Trophoblast cell (in vitro differentiated cells and primary cell): ENCODE measurements around the gene CST9.

Source experiments
- DNase-seq, 2 donors: peaks; one replicate each; pipeline ENCODE4 v3.0.0-alpha.2; 2016
- H2AFZ ChIP-seq: 2 replicates; pipeline ENCODE4 v1.6.1; 2013; ENCODE audit warnings: low read length, moderate library complexity, mild to moderate bottlenecking; ENCODE audit not compliant: insufficient read depth, poor library complexity
- H2AK5ac ChIP-seq: 2 replicates; pipeline ENCODE4 v1.6.1; 2013; ENCODE audit warnings: mild to moderate bottlenecking, low read length
- H2BK120ac ChIP-seq: 2 replicates; pipeline ENCODE4 v1.6.1; 2013; ENCODE audit warnings: low read length, mild to moderate bottlenecking, moderate library complexity; ENCODE audit not compliant: insufficient read depth, poor library complexity
- H2BK12ac ChIP-seq: 2 replicates; pipeline ENCODE4 v1.6.1; 2013; ENCODE audit warnings: mild to moderate bottlenecking, low read length, moderate library complexity
- H2BK5ac ChIP-seq: 2 replicates; pipeline ENCODE4 v1.6.1; 2013; ENCODE audit warnings: low read length, low read depth, moderate library complexity, mild to moderate bottlenecking; ENCODE audit not compliant: poor library complexity
- H3K14ac ChIP-seq: 2 replicates; pipeline ENCODE4 v1.6.1; 2013; ENCODE audit warnings: mild to moderate bottlenecking, low read length
- H3K18ac ChIP-seq: 2 replicates; pipeline ENCODE4 v1.6.1; 2013; ENCODE audit warnings: mild to moderate bottlenecking, low read length
- H3K23ac ChIP-seq: 2 replicates; pipeline ENCODE4 v1.6.1; 2013; ENCODE audit warnings: low read length
- H3K27ac ChIP-seq: 2 replicates; pipeline ENCODE4 v1.5.1; 2013; ENCODE audit warnings: low read depth, mild to moderate bottlenecking, inconsistent platforms, low read length, moderate library complexity
- H3K27me3 ChIP-seq: 2 replicates; pipeline ENCODE4 v1.6.1; 2013; ENCODE audit warnings: inconsistent platforms, mild to moderate bottlenecking, low read length, moderate library complexity; ENCODE audit not compliant: insufficient read depth
- H3K36me3 ChIP-seq, 2 experiments: 1 replicate in 1 of 2; 2 replicates in 1 of 2; pipeline ENCODE4 v1.6.1; 2013; ENCODE audit warnings: low read length in 2 of 2, mild to moderate bottlenecking in 2 of 2, moderate library complexity in 1 of 2; ENCODE audit not compliant: insufficient read depth in 2 of 2, control insufficient read depth in 1 of 2
- H3K4ac ChIP-seq: 2 replicates; pipeline ENCODE4 v1.6.1; 2013; ENCODE audit warnings: low read depth, mild to moderate bottlenecking, low read length, moderate library complexity
- H3K4me1 ChIP-seq, 2 experiments: 1 replicate in 1 of 2; 2 replicates in 1 of 2; pipeline ENCODE4 v1.6.1; 2013; ENCODE audit warnings: low read length in 2 of 2, mild to moderate bottlenecking in 2 of 2, moderate library complexity in 1 of 2; ENCODE audit not compliant: insufficient read depth in 2 of 2, control insufficient read depth in 1 of 2
- H3K4me2 ChIP-seq: 2 replicates; pipeline ENCODE4 v1.6.1; 2013; ENCODE audit warnings: inconsistent platforms, mild to moderate bottlenecking, low read length, moderate library complexity
- H3K4me3 ChIP-seq: 2 replicates; pipeline ENCODE4 v1.5.1; 2013; ENCODE audit warnings: mild to moderate bottlenecking, low read depth, low read length, inconsistent platforms
- H3K79me1 ChIP-seq: one replicate; pipeline ENCODE4 v1.6.1; 2013; ENCODE audit warnings: low read length
- H3K79me2 ChIP-seq: 2 replicates; pipeline ENCODE4 v1.6.1; 2013; ENCODE audit warnings: low read length, mild to moderate bottlenecking; ENCODE audit not compliant: control insufficient read depth, insufficient read depth, poor library complexity
- H3K9ac ChIP-seq: 2 replicates; pipeline ENCODE4 v1.6.1; 2013; ENCODE audit warnings: mild to moderate bottlenecking, low read length
- H3K9me3 ChIP-seq: 2 replicates; pipeline ENCODE4 v1.6.1; 2013; ENCODE audit warnings: low read depth, mild to moderate bottlenecking, control low read depth, inconsistent platforms, low read length; ENCODE audit not compliant: insufficient read depth
- H4K12ac ChIP-seq: 2 replicates; pipeline ENCODE4 v1.6.1; 2013; ENCODE audit warnings: low read depth, mild to moderate bottlenecking, low read length, moderate library complexity
- H4K8ac ChIP-seq: 2 replicates; pipeline ENCODE4 v1.6.1; 2013; ENCODE audit warnings: low read depth, mild to moderate bottlenecking, low read length, moderate library complexity
- H4K91ac ChIP-seq: one replicate; pipeline ENCODE4 v1.6.1; 2013; ENCODE audit warnings: low read depth, mild to moderate bottlenecking, low read length, moderate library complexity
- WGBS: extraction: QIAGEN DNeasy Blood & Tissue Kit; methylation state at CpG from one replicate; pipeline ENCODE4 v1.1.7; 2013; ENCODE audit warnings: missing lambda C conversion rate; ENCODE audit not compliant: insufficient read length, insufficient coverage; ENCODE audit errors: extremely low coverage; 5-methylcytosine and 5-hydroxymethylcytosine counted together

CST9 gene

GRCh38 chr20:23587631-23588030 is 18.1 kb downstream of the CST9 start:
- Histone ChIP-seq H3K27me3 (no peaks in the 10 kb centered on the region), H2AFZ (no peak overlapping the region), H3K4me1 (no peaks in the 10 kb centered on the region), H3K9me3 (no peaks in the 10 kb centered on the region), H3K36me3 (no peaks in the 10 kb centered on the region), H3K79me2 (no peaks in the 10 kb centered on the region), H3K9ac (no peak overlapping the region), H3K4me3 (no peak overlapping the region), H3K23ac (no peak overlapping the region), H2BK12ac (no peak overlapping the region), H4K12ac (no peak overlapping the region), H3K4ac (no peak overlapping the region), H2BK120ac (no peak overlapping the region), H2AK5ac (no peak overlapping the region), H3K14ac (no peak overlapping the region), H3K4me2 (no peak overlapping the region), H3K79me1 (no peaks in the 10 kb centered on the region), H4K91ac (no peak overlapping the region), H3K18ac (no peak overlapping the region), H4K8ac (no peak overlapping the region), H2BK5ac (no peak overlapping the region), H3K27ac (no peak overlapping the region)
- WGBS: no CpG with 5 or more reads among the region's 7 CpGs
- DNase-seq: no peak

DNA sequence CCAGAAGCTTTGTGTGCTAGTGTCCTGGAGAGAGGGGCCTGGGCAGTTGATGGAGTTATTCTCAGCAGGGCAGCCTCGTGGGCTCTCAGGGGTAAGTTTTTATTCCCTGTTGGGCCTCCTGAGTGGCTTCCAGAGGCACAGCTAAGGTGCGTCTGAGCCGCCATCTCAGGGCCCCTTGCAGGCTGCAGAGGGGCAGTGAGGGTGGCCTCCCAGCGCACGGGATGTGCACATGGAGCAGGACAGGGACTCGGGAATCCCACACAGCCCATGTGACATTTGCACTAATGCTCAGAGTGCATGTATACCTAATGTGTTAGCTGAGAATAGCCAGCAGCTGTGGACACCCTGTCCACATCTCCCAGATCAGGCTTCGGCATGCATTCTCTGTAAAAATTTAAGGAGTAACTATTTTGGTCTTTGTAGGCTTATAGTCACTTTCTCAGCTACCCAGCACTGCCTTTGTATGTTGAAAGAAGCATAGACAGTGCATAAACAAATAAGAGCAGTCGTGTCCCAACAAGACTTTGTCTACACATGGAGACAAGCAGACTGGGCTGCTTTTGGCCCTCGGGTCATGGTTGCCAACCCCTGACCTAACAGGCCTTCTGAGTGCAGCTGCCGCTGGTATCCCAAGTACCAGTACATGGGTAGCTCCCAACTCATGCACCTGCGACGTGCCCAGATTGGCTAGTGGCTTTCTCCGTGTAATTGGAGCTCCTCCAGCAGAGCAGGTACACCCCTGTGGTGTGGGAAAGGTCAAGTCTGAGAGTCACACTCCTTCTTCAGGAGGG is 18.8 kb downstream of the CST9 start:
- no peak overlapping the region for H3K4ac ChIP-seq
- no peaks in the 10 kb centered on the region for H3K36me3 ChIP-seq
- H3K4me1 ChIP-seq: no peaks in the 10 kb centered on the region
- H3K27me3 ChIP-seq: no peaks in the 10 kb centered on the region
- H2BK5ac ChIP-seq: no peak overlapping the region
- no peaks in the 10 kb centered on the region for H3K79me1 ChIP-seq
- no peak overlapping the region for H4K91ac ChIP-seq
- H2AK5ac ChIP-seq: no peak overlapping the region
- DNase-seq: peak in 1 of 2 donors; percentile 8
- no peak overlapping the region for H3K9ac ChIP-seq
- H4K12ac ChIP-seq: no peak overlapping the region
- no peaks in the 10 kb centered on the region for H3K9me3 ChIP-seq
- H4K8ac ChIP-seq: no peak overlapping the region
- no peak overlapping the region for H3K23ac ChIP-seq
- no peak overlapping the region for H2BK120ac ChIP-seq
- no peak overlapping the region for H2AFZ ChIP-seq
- no peak overlapping the region for H3K14ac ChIP-seq
- H3K4me2 ChIP-seq: no peak overlapping the region
- no peak overlapping the region for H3K27ac ChIP-seq
- no CpG with 5 or more reads among the region's 13 CpGs for WGBS
- no peak overlapping the region for H3K4me3 ChIP-seq
- no peaks in the 10 kb centered on the region for H3K79me2 ChIP-seq
- H2BK12ac ChIP-seq: no peak overlapping the region
- H3K18ac ChIP-seq: no peak overlapping the region

GRCh38 chr20:23585808-23586734 is 19.6 kb downstream of the CST9 start:
- no peak overlapping the region for H4K8ac ChIP-seq
- H3K79me1 ChIP-seq: no peaks in the 10 kb centered on the region
- no peak overlapping the region for H4K12ac ChIP-seq
- H3K79me2 ChIP-seq: no peaks in the 10 kb centered on the region
- H3K27me3 ChIP-seq: no peaks in the 10 kb centered on the region
- H3K4me3 ChIP-seq: no peak overlapping the region
- no peak overlapping the region for H2BK12ac ChIP-seq
- no peak overlapping the region for H2BK120ac ChIP-seq
- no peak overlapping the region for H3K18ac ChIP-seq
- no peak overlapping the region for H3K27ac ChIP-seq
- H3K9me3 ChIP-seq: no peaks in the 10 kb centered on the region
- no CpG with 5 or more reads among the region's 5 CpGs for WGBS
- H2BK5ac ChIP-seq: no peak overlapping the region
- no peak overlapping the region for H3K23ac ChIP-seq
- no peak overlapping the region for H2AK5ac ChIP-seq
- H3K9ac ChIP-seq: no peak overlapping the region
- no peaks in the 10 kb centered on the region for H3K36me3 ChIP-seq
- no peaks in the 10 kb centered on the region for H3K4me1 ChIP-seq
- H3K14ac ChIP-seq: no peak overlapping the region
- no peak overlapping the region for H3K4ac ChIP-seq
- no peak overlapping the region for H4K91ac ChIP-seq
- H3K4me2 ChIP-seq: no peak overlapping the region
- no peak for DNase-seq
- H2AFZ ChIP-seq: no peak overlapping the region

- H3K4me2 ChIP-seq: no peak overlapping the region
- H3K23ac ChIP-seq: no peak overlapping the region
- no peak overlapping the region for H2AK5ac ChIP-seq
- no peaks in the 10 kb centered on the region for H3K27me3 ChIP-seq
- no peak overlapping the region for H3K27ac ChIP-seq
- no peaks in the 10 kb centered on the region for H3K9me3 ChIP-seq
- no peak overlapping the region for H2BK12ac ChIP-seq
- H3K4ac ChIP-seq: no peak overlapping the region
- H3K9ac ChIP-seq: no peak overlapping the region
- WGBS: no CpG with 5 or more reads among the region's 5 CpGs
- H3K79me2 ChIP-seq: no peaks in the 10 kb centered on the region
- H4K8ac ChIP-seq: no peak overlapping the region
- no peak overlapping the region for H3K18ac ChIP-seq
- H3K4me3 ChIP-seq: no peak overlapping the region
- H2BK5ac ChIP-seq: no peak overlapping the region
- no peaks in the 10 kb centered on the region for H3K4me1 ChIP-seq
- DNase-seq: no peak
- H3K14ac ChIP-seq: no peak overlapping the region
- H3K79me1 ChIP-seq: no peaks in the 10 kb centered on the region
- no peak overlapping the region for H4K12ac ChIP-seq
- no peak overlapping the region for H2BK120ac ChIP-seq
- no peaks in the 10 kb centered on the region for H3K36me3 ChIP-seq
- H2AFZ ChIP-seq: no peak overlapping the region
- no peak overlapping the region for H4K91ac ChIP-seq
Measured at GRCh38 chr20:23585449-23585807, 20.3 kb downstream of the CST9 start.
